OCI-LY1 (cell line): ENCODE measurements around the gene TRIM27.

Source experiments
- H2AFZ ChIP-seq: fragments of 200-600 bp; sonication (generic), shearing (Covaris generic); 2 replicates; pipeline ENCODE4 v1.6.0; 2014; ENCODE audit warnings: antibody characterized with exemption, mild to moderate bottlenecking, low read length
- H3F3A ChIP-seq: fragments of 200-600 bp; sonication (generic), shearing (Covaris generic); 2 replicates; pipeline ENCODE4 v1.6.0; 2014; ENCODE audit warnings: mild to moderate bottlenecking, antibody characterized with exemption, low read length, moderate library complexity; ENCODE audit not compliant: insufficient read depth
- H3K27ac ChIP-seq: fragments of 200-600 bp; sonication (generic); 2 replicates; pipeline ENCODE4 v1.5.1; 2014; ENCODE audit warnings: low read length, mixed run types, mild to moderate bottlenecking, low read depth; ENCODE audit not compliant: poor library complexity, severe bottlenecking
- H3K27me3 ChIP-seq: fragments of 200-600 bp; sonication (generic); 2 replicates; pipeline ENCODE4 v1.6.0; 2014; ENCODE audit warnings: antibody characterized with exemption, mild to moderate bottlenecking, low read length, moderate library complexity; ENCODE audit not compliant: insufficient read depth
- H3K36me3 ChIP-seq: fragments of 200-600 bp; sonication (generic); 2 replicates; pipeline ENCODE4 v1.6.1; 2014; ENCODE audit warnings: mild to moderate bottlenecking, antibody characterized with exemption, low read length, moderate library complexity, mixed read lengths; ENCODE audit not compliant: insufficient read depth
- H3K4me1 ChIP-seq: fragments of 200-600 bp; sonication (generic); 2 replicates; pipeline ENCODE4 v1.5.1; 2014; ENCODE audit warnings: mild to moderate bottlenecking, low read length, moderate library complexity; ENCODE audit not compliant: insufficient read depth, severe bottlenecking
- H3K4me2 ChIP-seq: fragments of 200-600 bp; sonication (generic), shearing (Covaris generic); 2 replicates; pipeline ENCODE4 v1.6.1; 2014; ENCODE audit warnings: low read length
- H3K4me3 ChIP-seq: fragments of 200-600 bp; sonication (generic); 2 replicates; pipeline ENCODE4 v1.5.1; 2014; ENCODE audit warnings: low read length, low read depth, mild to moderate bottlenecking, mixed read lengths; ENCODE audit not compliant: poor library complexity, severe bottlenecking
- H3K79me2 ChIP-seq: fragments of 200-600 bp; shearing (Covaris generic); 2 replicates; pipeline ENCODE4 v1.6.1; 2016; ENCODE audit warnings: mixed run types, low read length, mixed read lengths; ENCODE audit not compliant: insufficient read depth
- H3K9ac ChIP-seq: fragments of 200-600 bp; sonication (generic), shearing (Covaris generic); 2 replicates; pipeline ENCODE4 v1.6.1; 2014; ENCODE audit warnings: mild to moderate bottlenecking, low read length, mixed read lengths
- H3K9me2 ChIP-seq: fragments of 200-600 bp; sonication (generic), shearing (Covaris generic); 2 replicates; pipeline ENCODE4 v1.6.1; 2014; ENCODE audit warnings: low read depth, mild to moderate bottlenecking, low read length, mixed read lengths
- H3K9me3 ChIP-seq: fragments of 200-600 bp; shearing (Covaris generic); 2 replicates; pipeline ENCODE4 v1.6.1; 2014; ENCODE audit warnings: low read length, mixed read lengths
- H4K20me1 ChIP-seq: fragments of 200-600 bp; sonication (generic), shearing (Covaris generic); 2 replicates; pipeline ENCODE4 v1.6.0; 2016; ENCODE audit warnings: mild to moderate bottlenecking, low read length; ENCODE audit not compliant: insufficient read depth
- EZH2 ChIP-seq: fragments of 200-600 bp; sonication (generic), shearing (Covaris generic); IDR thresholded peaks from 2 replicates; pipeline ENCODE4 v1.8.0; 2017; ENCODE audit warnings: borderline replicate concordance, mixed run types, mild to moderate bottlenecking, antibody characterized with exemption, low read length, moderate library complexity, mixed read lengths
- TF ChIP-seq, protein P1 (sequence below): fragments of 200-600 bp; sonication (generic), shearing (Covaris generic); IDR thresholded peaks from 2 replicates; pipeline ENCODE4 v1.5.1; 2017; ENCODE audit warnings: mild to moderate bottlenecking, antibody characterized with exemption, low read length, moderate library complexity, mixed read lengths

Gene TRIM27

DNA sequence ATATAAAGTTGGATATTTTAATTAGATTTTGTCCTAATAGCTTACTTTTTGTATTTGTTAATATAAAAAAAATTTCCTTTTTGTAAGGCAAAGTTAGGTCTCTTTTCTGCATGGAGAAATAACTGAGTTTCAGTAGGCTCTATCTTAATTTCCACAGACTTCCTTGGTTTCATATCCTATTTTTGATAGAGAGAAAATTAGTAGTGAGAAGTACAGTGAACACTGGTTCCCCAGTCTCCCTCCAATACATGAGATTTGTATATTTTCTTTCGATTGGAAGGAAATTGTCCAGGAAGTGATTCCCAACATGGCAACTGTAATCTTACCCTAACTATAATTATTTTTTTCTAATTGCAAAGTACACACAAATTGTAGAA, 26.4 kb downstream of the TRIM27 start:
- TF ChIP-seq EZH2: no peak
- TF ChIP-seq, protein P1, sequence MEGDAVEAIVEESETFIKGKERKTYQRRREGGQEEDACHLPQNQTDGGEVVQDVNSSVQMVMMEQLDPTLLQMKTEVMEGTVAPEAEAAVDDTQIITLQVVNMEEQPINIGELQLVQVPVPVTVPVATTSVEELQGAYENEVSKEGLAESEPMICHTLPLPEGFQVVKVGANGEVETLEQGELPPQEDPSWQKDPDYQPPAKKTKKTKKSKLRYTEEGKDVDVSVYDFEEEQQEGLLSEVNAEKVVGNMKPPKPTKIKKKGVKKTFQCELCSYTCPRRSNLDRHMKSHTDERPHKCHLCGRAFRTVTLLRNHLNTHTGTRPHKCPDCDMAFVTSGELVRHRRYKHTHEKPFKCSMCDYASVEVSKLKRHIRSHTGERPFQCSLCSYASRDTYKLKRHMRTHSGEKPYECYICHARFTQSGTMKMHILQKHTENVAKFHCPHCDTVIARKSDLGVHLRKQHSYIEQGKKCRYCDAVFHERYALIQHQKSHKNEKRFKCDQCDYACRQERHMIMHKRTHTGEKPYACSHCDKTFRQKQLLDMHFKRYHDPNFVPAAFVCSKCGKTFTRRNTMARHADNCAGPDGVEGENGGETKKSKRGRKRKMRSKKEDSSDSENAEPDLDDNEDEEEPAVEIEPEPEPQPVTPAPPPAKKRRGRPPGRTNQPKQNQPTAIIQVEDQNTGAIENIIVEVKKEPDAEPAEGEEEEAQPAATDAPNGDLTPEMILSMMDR: no peak
- H3K27me3 ChIP-seq: no peaks in the 10 kb centered on the region
- H3K36me3 ChIP-seq: peaks cover 23% of the 10 kb centered on the region
- peak overlapping the region; percentile 88 for H3K27ac ChIP-seq
- H3K9me3 ChIP-seq: no peaks in the 10 kb centered on the region
- no peaks in the 10 kb centered on the region for H3K9me2 ChIP-seq
- H3K79me2 ChIP-seq: no peaks in the 10 kb centered on the region
- peaks cover 16% of the 10 kb centered on the region for H3K4me1 ChIP-seq
- H3K4me3 ChIP-seq: peak overlapping the region; percentile 83
- peak overlapping the region; percentile 80 for H3K9ac ChIP-seq
- H4K20me1 ChIP-seq: no peaks in the 10 kb centered on the region
- peak overlapping the region; percentile 73 for H3K4me2 ChIP-seq
- peaks cover 15% of the 10 kb centered on the region for H3F3A ChIP-seq
- no peak overlapping the region for H2AFZ ChIP-seq

DNA sequence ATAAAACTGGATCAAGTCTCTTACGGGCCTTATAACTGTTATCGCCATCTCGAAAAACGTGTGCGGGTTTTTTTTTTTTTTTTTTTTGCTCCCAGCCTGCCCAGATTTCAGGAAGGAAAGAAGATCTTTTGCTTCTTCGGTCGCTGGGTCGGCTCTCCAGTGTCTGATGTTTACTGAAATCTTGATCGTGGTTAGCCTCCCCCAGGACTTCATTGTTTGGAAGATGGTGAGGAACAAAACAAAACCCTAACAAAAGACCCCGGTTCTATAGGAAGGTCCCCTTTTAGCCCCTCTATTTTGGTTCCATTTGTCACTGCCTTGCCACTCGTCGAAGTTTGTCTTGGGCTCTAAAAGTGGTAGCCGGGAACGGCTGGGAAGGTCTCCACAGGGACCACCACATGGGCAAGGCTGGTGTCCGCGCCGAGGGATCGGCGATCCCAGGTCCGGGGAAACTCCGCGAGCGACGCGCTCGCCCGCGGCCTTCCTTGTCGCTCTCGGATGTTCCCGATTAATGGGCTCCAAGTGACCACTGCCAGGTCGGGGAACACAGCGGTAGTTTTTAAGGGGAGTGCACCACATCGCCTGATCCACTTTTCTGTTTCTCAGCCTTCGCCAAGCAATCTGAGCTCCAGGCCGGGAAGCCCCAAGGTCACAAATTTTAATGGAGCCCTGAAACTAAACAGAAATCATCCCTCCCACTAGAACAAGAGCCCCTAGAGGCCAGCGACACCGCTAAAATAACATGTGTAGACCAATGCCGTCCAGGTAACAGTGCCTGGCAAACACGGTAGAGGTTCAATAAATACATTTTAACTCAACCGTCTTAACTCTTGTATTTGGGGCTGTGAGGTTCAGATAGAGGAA, 27.0 kb downstream of the TRIM27 start:
- Histone ChIP-seq H3K9ac (peak overlapping the region; percentile 80), H3K4me3 (peak overlapping the region; percentile 83), H3K79me2 (no peaks in the 10 kb centered on the region), H3K9me3 (no peaks in the 10 kb centered on the region), H3K27ac (peak overlapping the region; percentile 88), H3F3A (peaks cover 11% of the 10 kb centered on the region), H3K4me2 (peak overlapping the region; percentile 73), H3K36me3 (peaks cover 17% of the 10 kb centered on the region), H3K4me1 (peaks cover 16% of the 10 kb centered on the region), H4K20me1 (no peaks in the 10 kb centered on the region), H3K27me3 (no peaks in the 10 kb centered on the region), H3K9me2 (no peaks in the 10 kb centered on the region), H2AFZ (peak overlapping the region; percentile 42; the same call in 1 of the 2 replicates)
- TF ChIP-seq, protein P1: no peak
- no peak for TF ChIP-seq EZH2

DNA sequence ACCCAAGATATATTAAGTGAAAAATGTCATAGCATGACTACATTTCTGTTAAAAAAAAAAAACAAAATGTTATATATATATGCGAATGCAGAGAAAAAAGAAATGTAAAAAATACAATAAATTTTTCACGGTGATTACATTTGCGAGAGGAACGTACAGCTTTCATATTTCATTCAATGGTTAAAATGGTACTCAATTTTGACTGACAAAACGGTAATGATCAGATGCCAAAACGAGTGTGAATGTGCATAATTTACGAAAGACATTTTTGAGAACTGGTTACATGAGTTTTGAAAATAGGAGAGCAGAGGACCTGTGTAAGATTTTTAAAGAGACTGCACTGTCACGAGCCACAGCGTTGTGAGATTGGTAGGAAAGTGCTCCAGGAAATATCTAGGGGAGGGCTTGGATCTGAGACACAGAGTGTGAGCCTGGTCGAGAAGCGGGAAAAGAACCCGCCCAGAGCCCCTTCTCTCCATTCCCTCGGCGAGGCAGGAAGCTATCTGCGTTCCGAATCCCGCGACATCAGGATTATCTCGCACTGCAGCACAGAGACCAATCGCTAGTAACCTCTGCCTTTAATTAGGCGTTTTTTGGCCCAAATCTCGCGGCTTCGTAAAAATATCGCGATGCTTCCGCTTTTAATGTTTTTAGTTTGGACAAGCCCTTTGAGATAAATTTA, 28.5 kb downstream of the TRIM27 start:
- Histone ChIP-seq H3K9me3 (no peaks in the 10 kb centered on the region), H3F3A (no peaks in the 10 kb centered on the region; the same call in 1 of the 2 replicates), H3K27me3 (no peaks in the 10 kb centered on the region), H3K4me1 (peaks cover 16% of the 10 kb centered on the region), H3K9me2 (no peaks in the 10 kb centered on the region), H4K20me1 (no peaks in the 10 kb centered on the region), H3K36me3 (peaks cover 2% of the 10 kb centered on the region; the same call in 1 of the 2 replicates), H3K4me3 (peak overlapping the region; percentile 83), H3K9ac (peak overlapping the region; percentile 78), H2AFZ (no peak overlapping the region), H3K4me2 (peak overlapping the region; percentile 73), H3K27ac (peak overlapping the region; percentile 88), H3K79me2 (no peaks in the 10 kb centered on the region)
- TF ChIP-seq, protein P1: no peak
- TF ChIP-seq EZH2: no peak
